Measurements from ENCODE around the gene MAP6.
A peak's percentile ranks its signal among the peaks of the same experiment; 100 is the strongest.

Gene MAP6

DNA sequence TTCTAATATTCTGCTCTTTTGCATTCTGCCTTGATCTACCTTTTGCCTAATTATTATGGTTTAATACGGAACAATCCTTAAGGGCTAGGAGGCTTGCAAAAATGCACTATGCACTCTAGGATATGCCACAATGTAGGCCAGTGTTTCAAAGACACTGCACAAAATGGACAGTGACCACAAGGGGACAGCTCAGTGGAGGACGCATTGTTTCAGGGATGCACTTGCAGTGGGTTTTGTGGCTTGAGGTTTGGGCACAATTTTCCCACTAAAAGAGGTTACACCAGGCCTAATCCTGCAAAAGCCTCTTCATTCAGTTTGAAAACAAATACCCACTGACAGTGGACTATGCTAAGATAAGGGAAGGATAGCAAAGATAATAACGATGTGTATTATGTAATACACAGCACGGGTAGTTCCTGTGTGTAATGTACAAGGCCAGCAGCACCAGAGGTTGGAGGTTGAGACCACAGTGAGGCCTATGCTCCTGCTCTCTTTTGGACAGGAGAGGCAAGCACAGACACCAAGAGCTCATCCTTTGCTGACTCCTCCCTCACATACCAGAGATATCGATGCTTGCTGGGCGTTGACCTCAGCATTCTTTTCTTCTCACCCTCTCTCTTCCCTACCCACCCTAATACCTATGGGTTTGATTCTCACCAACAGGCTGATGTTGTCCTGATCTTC is 12.7 kb downstream of the MAP6 start:
- POLR2A ChIA-PET = no interaction called here
- CTCF ChIA-PET = interaction anchor here (1.0 to 1.4 kb wide), 2 partner anchors 13 to 663 kb away, joined by 3 read pairs; partner anchors contain the start of gene MAP6
- no peak for DNase-seq (ENCODE audit: extremely low spot score)

DNA sequence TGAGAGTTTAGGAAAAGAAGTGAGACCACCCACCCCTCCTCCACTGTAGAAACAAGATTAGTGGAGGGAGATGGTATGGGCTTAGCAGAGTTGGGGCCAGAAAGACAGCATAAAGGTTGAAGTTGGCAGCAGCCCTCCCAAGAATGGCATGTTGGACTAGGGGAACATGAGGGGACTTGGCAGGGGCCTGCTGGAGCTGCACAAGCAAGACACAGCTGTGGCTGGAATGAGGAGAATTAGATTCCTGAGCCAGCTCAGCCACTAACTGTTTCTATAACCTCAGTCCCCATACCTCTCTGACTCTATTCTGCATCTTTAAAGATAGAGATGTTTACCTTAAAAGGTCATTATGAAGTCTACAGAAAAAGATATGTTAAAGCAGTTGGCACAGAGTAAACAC is 13.2 kb downstream of the MAP6 start:
- no peak for DNase-seq (ENCODE audit: extremely low spot score)
- CTCF ChIA-PET = interaction anchor here (1.4 kb wide), 1 partner anchor 664 kb away, joined by 3 read pairs; no protein-coding TSS in a partner anchor
- POLR2A ChIA-PET = no interaction called here
- TF ChIP-seq, protein P1, sequence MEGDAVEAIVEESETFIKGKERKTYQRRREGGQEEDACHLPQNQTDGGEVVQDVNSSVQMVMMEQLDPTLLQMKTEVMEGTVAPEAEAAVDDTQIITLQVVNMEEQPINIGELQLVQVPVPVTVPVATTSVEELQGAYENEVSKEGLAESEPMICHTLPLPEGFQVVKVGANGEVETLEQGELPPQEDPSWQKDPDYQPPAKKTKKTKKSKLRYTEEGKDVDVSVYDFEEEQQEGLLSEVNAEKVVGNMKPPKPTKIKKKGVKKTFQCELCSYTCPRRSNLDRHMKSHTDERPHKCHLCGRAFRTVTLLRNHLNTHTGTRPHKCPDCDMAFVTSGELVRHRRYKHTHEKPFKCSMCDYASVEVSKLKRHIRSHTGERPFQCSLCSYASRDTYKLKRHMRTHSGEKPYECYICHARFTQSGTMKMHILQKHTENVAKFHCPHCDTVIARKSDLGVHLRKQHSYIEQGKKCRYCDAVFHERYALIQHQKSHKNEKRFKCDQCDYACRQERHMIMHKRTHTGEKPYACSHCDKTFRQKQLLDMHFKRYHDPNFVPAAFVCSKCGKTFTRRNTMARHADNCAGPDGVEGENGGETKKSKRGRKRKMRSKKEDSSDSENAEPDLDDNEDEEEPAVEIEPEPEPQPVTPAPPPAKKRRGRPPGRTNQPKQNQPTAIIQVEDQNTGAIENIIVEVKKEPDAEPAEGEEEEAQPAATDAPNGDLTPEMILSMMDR (IDR thresholded peaks at IDR 0.05; ENCODE audit: control extremely low read depth, extremely low read depth, low read depth, missing control alignments) = no peak

More for the DNA sequence above, 12.7 kb downstream of the MAP6 start:
- TF ChIP-seq, protein P1 (IDR thresholded peaks at IDR 0.05; ENCODE audit: control extremely low read depth, extremely low read depth, low read depth, missing control alignments) = no peak

DNA sequence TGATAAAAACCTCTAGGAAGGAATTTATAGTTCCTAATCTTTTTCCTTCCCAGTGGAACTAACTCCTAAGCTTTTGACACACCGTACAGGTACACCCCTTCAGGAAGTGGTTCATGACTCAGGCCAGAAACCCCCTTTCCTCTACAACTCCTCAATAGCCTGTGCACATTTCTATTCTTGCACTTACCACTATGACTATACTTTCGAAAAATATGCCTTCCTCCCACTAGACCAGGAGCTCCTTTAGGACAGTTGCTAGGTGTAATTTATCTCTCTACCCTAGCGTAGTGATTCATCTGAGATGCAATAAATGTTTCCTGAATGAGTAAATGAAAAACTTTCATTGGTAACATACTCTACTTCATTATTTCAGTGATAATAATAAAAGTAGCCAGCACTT is 14.5 kb downstream of the MAP6 start:
- POLR2A ChIA-PET = no interaction called here
- CTCF ChIA-PET = interaction anchor here (0.9 kb wide), 1 partner anchor 11 kb away, joined by 3 read pairs; no protein-coding TSS in a partner anchor
- TF ChIP-seq, protein P1 (IDR thresholded peaks at IDR 0.05; ENCODE audit: control extremely low read depth, extremely low read depth, low read depth, missing control alignments) = no peak
- peak; percentile 56 for DNase-seq (ENCODE audit: extremely low spot score)

DNA sequence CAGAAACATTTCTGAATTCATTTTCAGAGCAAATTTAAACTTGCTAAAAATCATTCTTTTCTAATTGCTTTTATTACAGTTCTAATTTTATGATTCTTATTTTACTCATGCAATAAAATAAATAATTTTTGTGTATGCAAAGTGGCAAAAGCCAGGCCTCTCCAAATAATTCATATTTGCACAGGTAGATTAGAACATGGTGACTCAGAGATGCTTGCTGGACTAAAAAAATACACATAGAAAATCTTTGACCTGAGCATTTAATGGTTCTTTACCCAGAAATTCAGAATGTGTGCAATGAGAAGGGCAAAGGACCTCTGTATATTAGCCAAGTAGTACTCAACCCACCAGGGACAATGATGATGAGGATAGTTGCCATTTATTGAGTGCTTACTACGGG is 15.3 kb downstream of the MAP6 start:
- TF ChIP-seq, protein P1 (IDR thresholded peaks at IDR 0.05; ENCODE audit: control extremely low read depth, extremely low read depth, low read depth, missing control alignments) = no peak

DNA sequence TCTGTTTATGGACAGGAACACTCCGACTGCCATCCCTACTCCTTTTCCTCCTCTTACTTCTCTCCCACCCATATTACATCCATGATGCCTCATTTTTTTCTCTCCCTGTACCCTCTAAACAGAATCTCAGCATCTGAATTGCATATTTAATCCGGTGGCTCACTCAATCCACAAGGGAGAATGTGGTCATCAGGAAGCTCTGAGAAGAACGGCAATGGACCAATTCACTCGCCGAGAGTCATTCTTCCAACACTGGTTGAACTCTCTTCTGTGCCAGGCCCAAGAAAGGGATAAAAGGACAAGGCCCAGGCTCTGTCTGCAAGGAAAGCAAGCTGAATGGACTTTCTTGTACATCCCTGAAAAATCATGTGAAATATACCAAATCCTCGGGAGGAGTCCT is 15.9 kb downstream of the MAP6 start:
- POLR2A ChIA-PET = no interaction called here
- CTCF ChIA-PET = interaction anchor here (1.3 kb wide), 1 partner anchor 11 kb away, joined by 3 read pairs; no protein-coding TSS in a partner anchor
- no peak for DNase-seq (ENCODE audit: extremely low spot score)
- TF ChIP-seq, protein P1 (IDR thresholded peaks at IDR 0.05; ENCODE audit: control extremely low read depth, extremely low read depth, low read depth, missing control alignments) = no peak

More for the DNA sequence above, 15.3 kb downstream of the MAP6 start:
- POLR2A ChIA-PET = no interaction called here
- DNase-seq (ENCODE audit: extremely low spot score) = no peak
- CTCF ChIA-PET = no interaction called here

DNA sequence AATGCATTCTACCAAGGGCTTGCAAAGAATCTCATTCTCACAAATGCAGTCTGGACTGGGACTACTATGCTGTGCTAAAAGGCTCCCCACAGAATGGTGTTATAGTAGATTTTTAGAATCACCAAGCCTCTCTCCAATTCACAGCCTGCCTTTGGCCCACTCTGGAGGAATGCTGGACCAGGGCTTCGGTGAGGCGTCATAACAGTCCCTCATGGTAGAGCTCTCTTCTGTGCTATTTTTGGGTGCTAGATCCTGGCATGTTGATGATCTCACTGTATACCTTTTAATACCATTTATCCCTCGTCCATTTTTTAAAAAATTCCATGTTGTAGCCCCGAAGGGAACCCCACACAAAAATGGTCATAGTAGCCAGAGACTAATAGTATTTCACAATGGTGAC is 17.6 kb downstream of the MAP6 start:
- DNase-seq (ENCODE audit: extremely low spot score) = no peak
- ChIA-PET CTCF (interaction anchor here (0.9 to 1.9 kb wide), 6 partner anchors 8 to 35 kb away, joined by 3 to 4 read pairs (median 3); no protein-coding TSS in a partner anchor), POLR2A (no interaction called here)
- TF ChIP-seq, protein P1 (IDR thresholded peaks at IDR 0.05; ENCODE audit: control extremely low read depth, extremely low read depth, low read depth, missing control alignments) = no peak

Measured in GM10248 (cell line).